ENCODE results near the gene MICA.
"Not testable (repeated sequence)": the region's sequence is repeated elsewhere in the genome, so short reads cannot be mapped to it uniquely, and the experiment has no call there.

The MICA gene

DNA sequence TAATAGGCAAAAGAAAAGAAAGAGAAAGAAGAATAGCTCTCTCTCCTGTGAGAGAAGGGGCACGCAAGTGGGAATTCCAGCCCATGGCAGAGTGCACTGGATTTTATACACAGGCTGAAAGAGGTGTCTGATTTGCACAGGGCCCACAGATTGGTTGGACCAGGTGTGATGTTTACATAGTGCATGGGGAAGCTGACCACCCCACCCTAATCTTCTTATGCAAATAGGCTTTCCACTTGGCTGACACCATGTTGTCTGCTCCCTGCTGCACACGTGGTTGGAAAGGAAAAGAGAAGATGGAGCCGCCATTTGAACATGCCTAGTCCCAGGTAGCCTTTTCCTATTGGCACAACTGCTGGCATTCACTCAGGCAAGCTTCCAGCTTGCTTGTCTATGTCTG lies 20.2 kb downstream of the MICA start:
- no CpG with 5 or more reads among the region's 3 CpGs for WGBS (ENCODE audit: extremely low coverage, insufficient coverage, insufficient read length)

GRCh38 chr6:31426395-31427354 lies 23.3 kb downstream of the MICA start:
- Histone ChIP-seq H3K27ac (ENCODE audit: low read depth, low read length) (no peak overlapping the region), H4K12ac (ENCODE audit: low read depth, low read length) (no peak overlapping the region), H3K14ac (ENCODE audit: low read length) (no peak overlapping the region), H3K4me2 (ENCODE audit: low read length) (no peak overlapping the region), H4K8ac (ENCODE audit: low read depth, low read length) (no peak overlapping the region), H2BK12ac (ENCODE audit: low read length) (no peak overlapping the region), H3K36me3 (ENCODE audit: control insufficient read depth in 1 of 2, insufficient read depth in 2 of 2, low read length in 2 of 2) (no peaks in the 10 kb centered on the region), H2AFZ (ENCODE audit: insufficient read depth, low read length, poor library complexity) (no peak overlapping the region), H3K79me2 (ENCODE audit: control insufficient read depth, insufficient read depth, low read length, poor library complexity) (no peaks in the 10 kb centered on the region), H3K4me1 (ENCODE audit: control insufficient read depth in 1 of 2, insufficient read depth in 2 of 2, low read length in 2 of 2) (peaks cover 0 to 1% of the 10 kb centered on the region in 2 experiments), H2AK5ac (ENCODE audit: low read length) (no peak overlapping the region), H3K18ac (ENCODE audit: low read length) (no peak overlapping the region), H3K9ac (ENCODE audit: low read length) (no peak overlapping the region), H3K9me3 (ENCODE audit: insufficient read depth, low read depth, low read length) (no peaks in the 10 kb centered on the region), H3K79me1 (ENCODE audit: low read length) (no peaks in the 10 kb centered on the region), H2BK120ac (ENCODE audit: insufficient read depth, low read length, poor library complexity) (no peak overlapping the region), H4K91ac (ENCODE audit: low read depth, low read length) (no peak overlapping the region), H3K4me3 (ENCODE audit: low read depth, low read length) (no peak overlapping the region), H2BK5ac (ENCODE audit: low read depth, low read length, poor library complexity) (no peak overlapping the region), H3K27me3 (ENCODE audit: insufficient read depth, low read length) (no peaks in the 10 kb centered on the region), H3K4ac (ENCODE audit: low read depth, low read length) (no peak overlapping the region), H3K23ac (ENCODE audit: low read length) (no peak overlapping the region)
- DNase-seq = no peak
- no CpG with 5 or more reads among the region's 3 CpGs for WGBS (ENCODE audit: extremely low coverage, insufficient coverage, insufficient read length)

More for the DNA sequence above, 20.2 kb downstream of the MICA start:
- H3K27ac ChIP-seq (ENCODE audit: low read depth, low read length) = no peak overlapping the region
- no peak overlapping the region for H3K4me3 ChIP-seq (ENCODE audit: low read depth, low read length)
- no peak overlapping the region for H2AK5ac ChIP-seq (ENCODE audit: low read length)
- no peak overlapping the region for H4K8ac ChIP-seq (ENCODE audit: low read depth, low read length)
- H3K4me2 ChIP-seq (ENCODE audit: low read length) = no peak overlapping the region
- H3K4ac ChIP-seq (ENCODE audit: low read depth, low read length) = no peak overlapping the region
- peaks cover 0 to 1% of the 10 kb centered on the region in 2 experiments for H3K4me1 ChIP-seq (ENCODE audit: control insufficient read depth in 1 of 2, insufficient read depth in 2 of 2, low read length in 2 of 2)
- no peaks in the 10 kb centered on the region for H3K79me2 ChIP-seq (ENCODE audit: control insufficient read depth, insufficient read depth, low read length, poor library complexity)
- no peak overlapping the region for H3K23ac ChIP-seq (ENCODE audit: low read length)
- no peak for DNase-seq
- no peak overlapping the region for H4K91ac ChIP-seq (ENCODE audit: low read depth, low read length)
- H3K27me3 ChIP-seq (ENCODE audit: insufficient read depth, low read length) = no peaks in the 10 kb centered on the region
- H4K12ac ChIP-seq (ENCODE audit: low read depth, low read length) = no peak overlapping the region
- no peak overlapping the region for H3K18ac ChIP-seq (ENCODE audit: low read length)
- H3K14ac ChIP-seq (ENCODE audit: low read length) = no peak overlapping the region
- H2BK5ac ChIP-seq (ENCODE audit: low read depth, low read length, poor library complexity) = no peak overlapping the region
- H3K9me3 ChIP-seq (ENCODE audit: insufficient read depth, low read depth, low read length) = no peaks in the 10 kb centered on the region
- H2BK12ac ChIP-seq (ENCODE audit: low read length) = no peak overlapping the region
- no peaks in the 10 kb centered on the region for H3K79me1 ChIP-seq (ENCODE audit: low read length)
- no peak overlapping the region for H3K9ac ChIP-seq (ENCODE audit: low read length)
- no peak overlapping the region for H2BK120ac ChIP-seq (ENCODE audit: insufficient read depth, low read length, poor library complexity)
- H2AFZ ChIP-seq (ENCODE audit: insufficient read depth, low read length, poor library complexity) = no peak overlapping the region
- no peaks in the 10 kb centered on the region for H3K36me3 ChIP-seq (ENCODE audit: control insufficient read depth in 1 of 2, insufficient read depth in 2 of 2, low read length in 2 of 2)

DNA sequence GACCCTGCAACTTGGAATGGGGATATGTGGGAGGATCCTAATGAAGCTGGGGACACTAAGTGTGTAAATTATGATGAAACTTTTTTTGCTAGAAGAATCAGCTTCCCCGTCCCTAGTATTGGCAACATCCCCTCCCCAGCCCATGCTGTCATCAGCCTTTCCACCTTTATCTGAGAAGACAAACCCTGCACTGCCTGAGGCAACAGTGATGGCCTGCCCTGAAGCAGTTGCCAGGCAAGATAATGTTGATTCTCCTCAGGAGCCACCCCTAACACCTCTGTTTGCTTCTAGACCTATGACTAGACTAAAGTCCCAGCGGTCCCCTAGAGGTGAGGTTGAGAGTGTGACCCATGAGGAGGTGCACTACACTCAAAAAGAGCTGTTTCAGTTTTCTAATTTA lies 27.1 kb downstream of the MICA start:
- H4K12ac ChIP-seq (ENCODE audit: low read depth, low read length) = no peak overlapping the region
- no peaks in the 10 kb centered on the region for H3K4me1 ChIP-seq (ENCODE audit: control insufficient read depth in 1 of 2, insufficient read depth in 2 of 2, low read length in 2 of 2)
- no peak overlapping the region for H3K14ac ChIP-seq (ENCODE audit: low read length)
- H3K79me2 ChIP-seq (ENCODE audit: control insufficient read depth, insufficient read depth, low read length, poor library complexity) = no peaks in the 10 kb centered on the region
- no peaks in the 10 kb centered on the region for H3K36me3 ChIP-seq (ENCODE audit: control insufficient read depth in 1 of 2, insufficient read depth in 2 of 2, low read length in 2 of 2)
- peaks cover 2% of the 10 kb centered on the region for H3K9me3 ChIP-seq (ENCODE audit: insufficient read depth, low read depth, low read length)
- H4K91ac ChIP-seq (ENCODE audit: low read depth, low read length) = no peak overlapping the region
- H4K8ac ChIP-seq (ENCODE audit: low read depth, low read length) = no peak overlapping the region
- no peak overlapping the region for H3K4ac ChIP-seq (ENCODE audit: low read depth, low read length)
- H3K4me3 ChIP-seq (ENCODE audit: low read depth, low read length) = no peak overlapping the region
- no peak overlapping the region for H3K9ac ChIP-seq (ENCODE audit: low read length)
- H2BK5ac ChIP-seq (ENCODE audit: low read depth, low read length, poor library complexity) = no peak overlapping the region
- no peaks in the 10 kb centered on the region for H3K27me3 ChIP-seq (ENCODE audit: insufficient read depth, low read length)
- no peaks in the 10 kb centered on the region for H3K79me1 ChIP-seq (ENCODE audit: low read length)
- H2AK5ac ChIP-seq (ENCODE audit: low read length) = no peak overlapping the region
- no peak overlapping the region for H2AFZ ChIP-seq (ENCODE audit: insufficient read depth, low read length, poor library complexity)
- H3K23ac ChIP-seq (ENCODE audit: low read length) = no peak overlapping the region
- H2BK120ac ChIP-seq (ENCODE audit: insufficient read depth, low read length, poor library complexity) = no peak overlapping the region
- H3K27ac ChIP-seq (ENCODE audit: low read depth, low read length) = no peak overlapping the region
- no peak overlapping the region for H3K18ac ChIP-seq (ENCODE audit: low read length)
- no peak overlapping the region for H3K4me2 ChIP-seq (ENCODE audit: low read length)
- DNase-seq = no peak
- H2BK12ac ChIP-seq (ENCODE audit: low read length) = no peak overlapping the region
- WGBS (ENCODE audit: extremely low coverage, insufficient coverage, insufficient read length) = no CpG with 5 or more reads among the region's 2 CpGs

DNA sequence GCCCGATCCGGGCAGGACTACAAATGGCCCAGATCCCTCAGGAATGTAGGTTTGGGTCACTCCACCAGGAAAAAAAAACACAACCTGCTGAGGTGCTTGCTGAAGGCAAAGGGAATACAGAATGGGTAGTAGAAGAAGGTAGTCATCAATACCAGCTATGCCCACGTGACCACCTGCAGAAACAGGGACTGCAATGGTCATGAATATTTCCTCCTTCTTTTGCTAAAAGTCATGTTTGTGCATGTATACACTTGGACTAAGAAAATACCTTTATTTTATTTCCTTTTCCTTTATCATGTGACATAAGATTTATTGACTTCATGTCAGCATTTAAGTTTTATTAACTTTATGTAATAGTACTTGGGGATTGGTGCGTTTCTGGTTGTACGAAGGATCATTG lies 31.7 kb downstream of the MICA start:
- not testable (repeated sequence) for H2BK120ac ChIP-seq (ENCODE audit: insufficient read depth, low read length, poor library complexity); H4K12ac ChIP-seq (ENCODE audit: low read depth, low read length); H3K27ac ChIP-seq (ENCODE audit: low read depth, low read length); H3K9me3 ChIP-seq (ENCODE audit: insufficient read depth, low read depth, low read length); H2BK5ac ChIP-seq (ENCODE audit: low read depth, low read length, poor library complexity); H2AFZ ChIP-seq (ENCODE audit: insufficient read depth, low read length, poor library complexity); H3K14ac ChIP-seq (ENCODE audit: low read length); H3K4me1 ChIP-seq (ENCODE audit: control insufficient read depth in 1 of 2, insufficient read depth in 2 of 2, low read length in 2 of 2); H3K9ac ChIP-seq (ENCODE audit: low read length); H4K8ac ChIP-seq (ENCODE audit: low read depth, low read length); H3K23ac ChIP-seq (ENCODE audit: low read length); H4K91ac ChIP-seq (ENCODE audit: low read depth, low read length); H3K79me2 ChIP-seq (ENCODE audit: control insufficient read depth, insufficient read depth, low read length, poor library complexity); H2AK5ac ChIP-seq (ENCODE audit: low read length); H3K79me1 ChIP-seq (ENCODE audit: low read length); DNase-seq; H3K18ac ChIP-seq (ENCODE audit: low read length); H2BK12ac ChIP-seq (ENCODE audit: low read length); H3K4me3 ChIP-seq (ENCODE audit: low read depth, low read length); H3K36me3 ChIP-seq (ENCODE audit: control insufficient read depth in 1 of 2, insufficient read depth in 2 of 2, low read length in 2 of 2); H3K4me2 ChIP-seq (ENCODE audit: low read length); H3K4ac ChIP-seq (ENCODE audit: low read depth, low read length); H3K27me3 ChIP-seq (ENCODE audit: insufficient read depth, low read length)
- WGBS (ENCODE audit: extremely low coverage, insufficient coverage, insufficient read length) = no CpG with 5 or more reads among the region's 5 CpGs
